ENCODE data around the gene CDON. TPM values are rescaled to one million over a fixed set of nuclear protein-coding genes. Genes with fewer than 3 reads are reported as not detected.
"Not testable (repeated sequence)": the region's sequence is repeated elsewhere in the genome, so short reads cannot be mapped to it uniquely, and the experiment has no call there.

CDON gene
- total and polyA plus RNA-seq, 8 donors, result 8.6 to 16.3 (median 11.4) TPM

GRCh38 chr11:125990244-125990643 is 72.4 kb downstream of the CDON start:
- Histone ChIP-seq H3K27ac (no peak overlapping the region), H3K4me3 (no peak overlapping the region), H3K27me3 (no peaks in the 10 kb centered on the region), H3K9me3 (no peaks in the 10 kb centered on the region), H3K4me1 (no peaks in the 10 kb centered on the region), H3K36me3 (no peaks in the 10 kb centered on the region)
- intact Hi-C loops (cut with DNase I), result no loop called here
- DNase-seq (peak in 1 of 4 donors; percentile 59), ATAC-seq (peak; percentile 90)
- no peak for TF ChIP-seq CTCF (IDR thresholded peaks at IDR 0.05)

DNA sequence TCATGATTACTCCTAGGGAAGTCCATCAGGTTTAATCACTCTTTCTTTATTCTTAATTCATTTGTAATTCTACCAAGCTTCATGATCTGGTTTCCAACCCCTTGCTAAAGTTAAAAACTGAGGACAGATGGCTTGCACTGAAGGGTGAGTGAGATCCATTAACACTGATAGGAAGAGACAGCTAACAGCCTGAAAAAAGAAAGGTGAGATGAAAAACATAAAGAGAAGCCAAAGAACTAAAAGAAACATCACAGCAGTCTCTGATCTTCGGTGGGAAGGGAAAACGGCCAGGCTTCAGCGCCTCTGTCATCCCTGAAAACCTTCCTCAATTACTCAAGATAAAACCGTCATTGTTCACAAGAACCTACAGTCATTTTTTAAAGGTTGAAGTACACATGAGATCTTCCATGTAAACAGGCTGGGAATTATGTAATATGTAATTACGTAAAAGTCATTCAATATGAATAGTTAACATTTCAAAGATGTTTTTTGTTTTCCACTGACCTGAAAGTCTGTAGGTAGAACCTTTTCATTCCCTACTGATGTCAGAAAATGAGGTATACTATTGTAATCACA is 75.5 kb downstream of the CDON start:
- ATAC-seq (no peak), DNase-seq (no peak)
- no peaks in the 10 kb centered on the region for H3K9me3 ChIP-seq
- no peak for TF ChIP-seq CTCF (IDR thresholded peaks at IDR 0.05)
- H3K4me3 ChIP-seq, result no peak overlapping the region
- no peak overlapping the region for H3K27ac ChIP-seq
- H3K4me1 ChIP-seq, result no peaks in the 10 kb centered on the region
- no peaks in the 10 kb centered on the region for H3K36me3 ChIP-seq
- no peaks in the 10 kb centered on the region for H3K27me3 ChIP-seq
- intact Hi-C loops (cut with DNase I), result no loop called here

DNA sequence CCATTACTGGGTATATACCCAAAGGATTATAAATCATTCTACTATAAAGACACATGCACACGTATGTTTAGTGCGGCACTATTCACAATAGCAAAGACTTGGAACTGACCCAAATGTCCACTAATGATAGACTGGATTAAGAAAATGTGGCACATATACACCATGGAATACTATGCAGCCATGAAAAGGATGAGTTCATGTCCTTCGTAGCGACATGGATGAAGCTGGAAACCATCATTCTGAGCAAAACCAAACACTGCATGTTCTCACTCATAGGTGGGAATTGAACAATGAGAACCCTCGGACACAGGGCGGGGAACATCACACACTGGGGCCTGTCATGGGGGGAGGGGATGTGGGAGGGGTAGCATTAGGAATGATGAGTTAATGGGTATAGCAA is 76.7 kb downstream of the CDON start:
- H3K4me3 ChIP-seq; H3K36me3 ChIP-seq; H3K9me3 ChIP-seq; H3K27me3 ChIP-seq; ATAC-seq; H3K4me1 ChIP-seq; H3K27ac ChIP-seq; DNase-seq; intact Hi-C loops (cut with DNase I): not testable (repeated sequence)

- intact Hi-C loops (cut with DNase I), result no loop called here
- no peaks in the 10 kb centered on the region for H3K4me1 ChIP-seq
- ATAC-seq (no peak), DNase-seq (no peak)
- H3K9me3 ChIP-seq, result no peaks in the 10 kb centered on the region
- no peak overlapping the region for H3K4me3 ChIP-seq
- TF ChIP-seq CTCF (IDR thresholded peaks at IDR 0.05), result no peak
- no peak overlapping the region for H3K27ac ChIP-seq
- H3K27me3 ChIP-seq, result no peaks in the 10 kb centered on the region
- no peaks in the 10 kb centered on the region for H3K36me3 ChIP-seq
Observed at GRCh38 chr11:125982348-125982730, 80.3 kb downstream of the CDON start.

- intact Hi-C loops (cut with DNase I), result no loop called here
- Histone ChIP-seq H3K36me3 (no peaks in the 10 kb centered on the region), H3K4me1 (no peaks in the 10 kb centered on the region), H3K27ac (no peak overlapping the region), H3K9me3 (no peaks in the 10 kb centered on the region), H3K27me3 (no peaks in the 10 kb centered on the region), H3K4me3 (no peak overlapping the region)
- ATAC-seq (no peak), DNase-seq (no peak)
- no peak for TF ChIP-seq CTCF (IDR thresholded peaks at IDR 0.05)
Observed at GRCh38 chr11:125980436-125980835, 82.2 kb downstream of the CDON start.

- Histone ChIP-seq H3K4me1 (no peaks in the 10 kb centered on the region), H3K4me3 (no peak overlapping the region), H3K36me3 (no peaks in the 10 kb centered on the region), H3K9me3 (no peaks in the 10 kb centered on the region), H3K27ac (no peak overlapping the region), H3K27me3 (no peaks in the 10 kb centered on the region)
- DNase-seq (no peak), ATAC-seq (no peak)
- intact Hi-C loops (cut with DNase I), result no loop called here
- no peak for TF ChIP-seq CTCF (IDR thresholded peaks at IDR 0.05)
Observed at GRCh38 chr11:125979511-125979910, 83.2 kb downstream of the CDON start.

Data from left lung (tissue), 10 donors.